SJSA1 (cell line): ENCODE results near the gene GOLGA6D. TPM values are rescaled to one million over a fixed set of nuclear protein-coding genes. Genes with fewer than 3 reads are reported as not detected.
"Not testable (repeated sequence)": the region's sequence is repeated elsewhere in the genome, so short reads cannot be mapped to it uniquely, and the experiment has no call there.

Source experiments
- DNase-seq, 2 experiments: peaks; one replicate each; pipeline ENCODE4 v3.0.0-alpha.2; 2015 to 2020; ENCODE audit warnings: low spot score in 2 of 2, low read depth in 1 of 2
- H3K27ac ChIP-seq: fragments of 250-450 bp; sonication (Bioruptor Pico); 2 replicates; pipeline ENCODE4 v1.5.1; 2020; ENCODE audit warnings: mild to moderate bottlenecking, moderate library complexity
- H3K27me3 ChIP-seq: fragments of 250-450 bp; sonication (Bioruptor Pico); replicated peaks from 2 replicates; pipeline ENCODE4 v1.5.1; 2020; ENCODE audit warnings: mild to moderate bottlenecking, moderate library complexity
- H3K36me3 ChIP-seq: fragments of 250-450 bp; sonication (Bioruptor Pico); 2 replicates; pipeline ENCODE4 v1.5.1; 2020; ENCODE audit warnings: mild to moderate bottlenecking
- H3K4me1 ChIP-seq: fragments of 250-450 bp; sonication (Bioruptor Pico); replicated peaks from 2 replicates; pipeline ENCODE4 v1.6.1; 2021; ENCODE audit warnings: mild to moderate bottlenecking
- H3K4me3 ChIP-seq: fragments of 250-450 bp; sonication (Bioruptor Pico); 2 replicates; pipeline ENCODE4 v1.5.1; 2020; ENCODE audit warnings: mild to moderate bottlenecking
- H3K9me3 ChIP-seq: fragments of 250-450 bp; sonication (Bioruptor Pico); replicated peaks from 2 replicates; pipeline ENCODE4 v1.5.1; 2020; ENCODE audit warnings: mild to moderate bottlenecking
- total RNA-seq: library from RNA; depleted of rRNA; stranded (reverse); fragments of >200 nt; shearing (Covaris generic); gene quantifications from 2 replicates; pipeline ENCODE4 v1.2.3, GENCODE V29; 2014

The GOLGA6D gene
- total RNA-seq, 1 experiment from 2014 or later: not detected

- Histone ChIP-seq H3K9me3 (no peaks in the 10 kb centered on the region), H3K36me3 (no peaks in the 10 kb centered on the region), H3K27ac (no peak overlapping the region), H3K4me1 (no peaks in the 10 kb centered on the region), H3K27me3 (peaks cover 26% of the 10 kb centered on the region), H3K4me3 (no peak overlapping the region)
- no peak for DNase-seq
These were observed 23.6 kb downstream of the GOLGA6D start for GRCh38 chr15:75306188-75306587.

GRCh38 chr15:75307778-75308390 lies 25.2 kb downstream of the GOLGA6D start:
- Histone ChIP-seq H3K36me3 (no peaks in the 10 kb centered on the region), H3K27me3 (peaks cover 26% of the 10 kb centered on the region), H3K4me1 (no peaks in the 10 kb centered on the region), H3K27ac (no peak overlapping the region), H3K9me3 (no peaks in the 10 kb centered on the region), H3K4me3 (no peak overlapping the region)
- peak; percentile 4 to 56 for DNase-seq

GRCh38 chr15:75309711-75310110 lies 27.1 kb downstream of the GOLGA6D start:
- no peaks in the 10 kb centered on the region for H3K9me3 ChIP-seq
- H3K4me3 ChIP-seq: no peak overlapping the region
- no peak for DNase-seq
- H3K27me3 ChIP-seq: peaks cover 16% of the 10 kb centered on the region
- no peak overlapping the region for H3K27ac ChIP-seq
- H3K36me3 ChIP-seq: no peaks in the 10 kb centered on the region
- H3K4me1 ChIP-seq: no peaks in the 10 kb centered on the region

- not testable (repeated sequence) for H3K4me1 ChIP-seq, H3K27ac ChIP-seq, H3K27me3 ChIP-seq, H3K36me3 ChIP-seq, H3K4me3 ChIP-seq, H3K9me3 ChIP-seq
- peak in 1 of 2 experiments; percentile 18 for DNase-seq
These were observed 29.9 kb downstream of the GOLGA6D start for GRCh38 chr15:75312548-75312947.

GRCh38 chr15:75313116-75313845 lies 30.6 kb downstream of the GOLGA6D start:
- no peaks in the 10 kb centered on the region for H3K9me3 ChIP-seq
- DNase-seq: no peak

GRCh38 chr15:75314552-75315290 lies 32.1 kb downstream of the GOLGA6D start:
- Histone ChIP-seq H3K4me1 (no peaks in the 10 kb centered on the region), H3K27ac (no peak overlapping the region), H3K9me3 (no peaks in the 10 kb centered on the region), H3K4me3 (no peak overlapping the region), H3K36me3 (no peaks in the 10 kb centered on the region), H3K27me3 (no peaks in the 10 kb centered on the region)
- DNase-seq: no peak

More at GRCh38 chr15:75313116-75313845, 30.6 kb downstream of the GOLGA6D start:
- Histone ChIP-seq H3K27me3 (no peaks in the 10 kb centered on the region; the same call in 1 of the 2 replicates), H3K36me3 (no peaks in the 10 kb centered on the region), H3K27ac (no peak overlapping the region), H3K4me3 (no peak overlapping the region), H3K4me1 (no peaks in the 10 kb centered on the region)

- H3K4me1 ChIP-seq, H3K27ac ChIP-seq, H3K9me3 ChIP-seq, DNase-seq, H3K27me3 ChIP-seq, H3K4me3 ChIP-seq, H3K36me3 ChIP-seq: not testable (repeated sequence)
These were observed 36.7 kb downstream of the GOLGA6D start for GRCh38 chr15:75319231-75319897.

- 0 out of 2 replicates have a peak, but pooled peaks cover 2% of the 10 kb centered on the region for H3K9me3 ChIP-seq
- H3K4me3 ChIP-seq: no peak overlapping the region
- H3K27ac ChIP-seq: no peak overlapping the region
- no peaks in the 10 kb centered on the region for H3K36me3 ChIP-seq
- DNase-seq: no peak
- H3K4me1 ChIP-seq: no peaks in the 10 kb centered on the region
- no peaks in the 10 kb centered on the region for H3K27me3 ChIP-seq
These were observed 39.1 kb downstream of the GOLGA6D start for GRCh38 chr15:75321711-75322110.

GRCh38 chr15:75325922-75326321 lies 43.3 kb downstream of the GOLGA6D start:
- Histone ChIP-seq H3K4me3 (no peak overlapping the region), H3K36me3 (no peaks in the 10 kb centered on the region), H3K27ac (no peak overlapping the region), H3K4me1 (no peaks in the 10 kb centered on the region), H3K9me3 (0 out of 2 replicates have a peak, but pooled peaks cover 2% of the 10 kb centered on the region), H3K27me3 (no peaks in the 10 kb centered on the region)
- DNase-seq: no peak

GRCh38 chr15:75327005-75327404 lies 44.4 kb downstream of the GOLGA6D start:
- H3K36me3 ChIP-seq: no peaks in the 10 kb centered on the region
- H3K27me3 ChIP-seq: no peaks in the 10 kb centered on the region
- no peaks in the 10 kb centered on the region for H3K9me3 ChIP-seq
- no peak for DNase-seq
- H3K4me3 ChIP-seq: no peak overlapping the region
- no peaks in the 10 kb centered on the region for H3K4me1 ChIP-seq
- H3K27ac ChIP-seq: no peak overlapping the region

GRCh38 chr15:75327491-75327890 lies 44.9 kb downstream of the GOLGA6D start:
- H3K4me1 ChIP-seq: no peaks in the 10 kb centered on the region
- no peak overlapping the region for H3K4me3 ChIP-seq
- no peaks in the 10 kb centered on the region for H3K9me3 ChIP-seq
- H3K27ac ChIP-seq: no peak overlapping the region
- DNase-seq: no peak
- no peaks in the 10 kb centered on the region for H3K27me3 ChIP-seq
- no peaks in the 10 kb centered on the region for H3K36me3 ChIP-seq

GRCh38 chr15:75328493-75329314 lies 46.1 kb downstream of the GOLGA6D start:
- no peaks in the 10 kb centered on the region for H3K36me3 ChIP-seq
- H3K27ac ChIP-seq: no peak overlapping the region
- no peak overlapping the region for H3K4me3 ChIP-seq
- H3K4me1 ChIP-seq: no peaks in the 10 kb centered on the region
- no peaks in the 10 kb centered on the region for H3K9me3 ChIP-seq
- no peak for DNase-seq
- H3K27me3 ChIP-seq: no peaks in the 10 kb centered on the region

- DNase-seq: no peak
- Histone ChIP-seq H3K27ac (no peak overlapping the region), H3K27me3 (no peaks in the 10 kb centered on the region), H3K4me1 (no peaks in the 10 kb centered on the region), H3K4me3 (no peak overlapping the region), H3K9me3 (no peaks in the 10 kb centered on the region), H3K36me3 (no peaks in the 10 kb centered on the region)
These were observed 46.9 kb downstream of the GOLGA6D start for GRCh38 chr15:75329571-75329970.
